ENCODE results near the gene SHTN1.

DNA sequence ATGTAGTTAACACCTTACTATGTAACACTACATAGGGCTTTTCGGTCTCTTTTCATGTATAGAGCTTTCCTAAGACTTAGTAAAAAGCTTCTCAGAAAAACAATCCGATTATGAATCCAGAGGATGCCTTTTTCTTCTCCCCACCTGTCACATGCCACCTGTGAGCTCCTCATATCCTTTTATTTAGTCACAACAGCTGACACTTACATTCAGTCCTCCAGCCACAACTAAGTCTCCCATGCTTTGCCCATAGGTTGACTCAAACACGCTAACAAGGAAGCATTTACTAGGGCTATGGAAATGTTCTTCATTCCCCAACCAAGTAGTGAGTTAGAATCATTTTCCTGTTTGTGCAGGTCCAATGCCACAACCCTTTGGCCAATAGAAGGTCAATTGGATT, 147.8 kb downstream of the SHTN1 start:
- TF ChIP-seq EZH2 (IDR thresholded peaks at IDR 0.05; ENCODE audit: insufficient read depth, poor library complexity, severe bottlenecking) (no peak), EZH2phosphoT487 (IDR thresholded peaks at IDR 0.05; ENCODE audit: insufficient read depth, low read depth) (no peak)

Measured in GM23248 (cell line).